CD4-positive, alpha-beta T cell treated with Interleukin-2 at 100 ng/mL for 4 hours (primary cell): ENCODE measurements around the gene PHF1.
A peak's percentile ranks its signal among the peaks of the same experiment; 100 is the strongest.
"Not testable (repeated sequence)": the region's sequence is repeated elsewhere in the genome, so short reads cannot be mapped to it uniquely, and the experiment has no call there.

ENCODE experiments used
- DNase-seq: peaks from one replicate; pipeline ENCODE4 v3.0.0-alpha.2; 2020; ENCODE audit warnings: low spot score

The PHF1 gene

GRCh38 chr6:33410711-33411631 is at the start of gene PHF1:
PHF1 (plus strand) TSS chr6:33411014; CDS start chr6:33412264, 1,250 bp downstream.
- peak; percentile 23 for DNase-seq

- DNase-seq, result not testable (repeated sequence)
These were observed 47.3 kb upstream of the PHF1 start for GRCh38 chr6:33363486-33363885.

GRCh38 chr6:33364475-33365205 is 46.2 kb upstream of the PHF1 start:
- DNase-seq, result not testable (repeated sequence)

GRCh38 chr6:33365206-33365971 is 45.4 kb upstream of the PHF1 start:
- not testable (repeated sequence) for DNase-seq

GRCh38 chr6:33367009-33367714 is 43.7 kb upstream of the PHF1 start:
- no peak for DNase-seq

GRCh38 chr6:33367715-33368025 is 43.1 kb upstream of the PHF1 start:
- DNase-seq, result not testable (repeated sequence)

- not testable (repeated sequence) for DNase-seq
These were observed 38.9 kb upstream of the PHF1 start for GRCh38 chr6:33371901-33372300.

- no peak for DNase-seq
These were observed 38.2 kb upstream of the PHF1 start for GRCh38 chr6:33372526-33373123.

GRCh38 chr6:33373960-33374910 is 36.6 kb upstream of the PHF1 start:
- DNase-seq, result no peak

GRCh38 chr6:33375143-33375671 is 35.6 kb upstream of the PHF1 start:
- no peak for DNase-seq

GRCh38 chr6:33377171-33377570 is 33.6 kb upstream of the PHF1 start:
- no peak for DNase-seq

GRCh38 chr6:33379184-33379583 is 31.6 kb upstream of the PHF1 start:
- not testable (repeated sequence) for DNase-seq

GRCh38 chr6:33380272-33380981 is 30.4 kb upstream of the PHF1 start:
- DNase-seq, result no peak

GRCh38 chr6:33383427-33384185 is 27.2 kb upstream of the PHF1 start:
- DNase-seq, result no peak

GRCh38 chr6:33384581-33385020 is 26.2 kb upstream of the PHF1 start:
- DNase-seq, result no peak

- DNase-seq, result no peak
These were observed 20.6 kb upstream of the PHF1 start for GRCh38 chr6:33390173-33390572.

GRCh38 chr6:33390767-33391277 is 20.0 kb upstream of the PHF1 start:
- DNase-seq, result no peak

- DNase-seq, result peak; percentile 99
These were observed 19.4 kb upstream of the PHF1 start, which contains the start of gene KIFC1 for GRCh38 chr6:33391278-33391921. KIFC1 (plus strand) TSS chr6:33391823; CDS start chr6:33391986, 163 bp downstream.
